Peyer's patch (tissue), 4 donors: ENCODE data around the gene CDON. TPM values are rescaled to one million over a fixed set of nuclear protein-coding genes. Genes with fewer than 3 reads are reported as not detected.

ENCODE experiments used
- DNase-seq, 3 donors: peaks; one replicate each; pipeline ENCODE4 v3.0.0-alpha.2; 2017 to 2019
- H3K27ac ChIP-seq, 4 donors: fragments of 200-600 bp; sonication (generic); one replicate each; pipeline ENCODE4 v1.5.1; 2016 to 2019
- H3K27me3 ChIP-seq, 2 donors: fragments of 200-600 bp; sonication (generic); one replicate each; pipeline ENCODE4 v1.5.1; 2019
- H3K36me3 ChIP-seq, 3 donors: fragments of 200-600 bp; sonication (generic); one replicate each; pipeline ENCODE4 v1.5.1; 2016 to 2019
- H3K4me1 ChIP-seq, 4 donors: fragments of 200-600 bp; sonication (generic); one replicate each; pipeline ENCODE4 v1.5.1; 2016 to 2019
- H3K4me3 ChIP-seq, 4 donors: fragments of 200-600 bp; sonication (generic); 1 replicate in 3 of 4; 2 replicates in 1 of 4; pipeline ENCODE4 v1.5.1; 2016 to 2019; ENCODE audit warnings: mild to moderate bottlenecking in 1 of 4
- H3K9me3 ChIP-seq, 4 donors: fragments of 200-600 bp; sonication (generic); one replicate each; pipeline ENCODE4 v1.5.1; 2016 to 2019; ENCODE audit warnings: mild to moderate bottlenecking in 1 of 4
- POLR2A ChIP-seq, 2 donors: fragments of 450-650 bp; IDR thresholded peaks; one replicate each; pipeline ENCODE4 v1.5.1; 2017; ENCODE audit warnings: antibody characterized with exemption in 2 of 2, mild to moderate bottlenecking in 2 of 2, moderate library complexity in 2 of 2
- total RNA-seq, 4 donors: library from RNA; depleted of rRNA; stranded (reverse); fragments of >200 nt; gene quantifications; one replicate each; pipeline ENCODE4 v1.1.0, GENCODE V29; 2016
- TF ChIP-seq, protein P1 (sequence below), 6 experiments: fragments of 450-650 bp in 4 of 6; fragments of 200-600 bp in 2 of 6; sonication (generic) in 1 of 6; IDR thresholded peaks; one replicate each; pipeline ENCODE4 v1.5.1; 2017 to 2019; ENCODE audit warnings: antibody characterized with exemption in 6 of 6, mild to moderate bottlenecking in 3 of 6, moderate library complexity in 1 of 6

Gene CDON
- total RNA-seq, 4 donors from 2014 or later = 1.9 to 8.0 (median 3.8) TPM

DNA sequence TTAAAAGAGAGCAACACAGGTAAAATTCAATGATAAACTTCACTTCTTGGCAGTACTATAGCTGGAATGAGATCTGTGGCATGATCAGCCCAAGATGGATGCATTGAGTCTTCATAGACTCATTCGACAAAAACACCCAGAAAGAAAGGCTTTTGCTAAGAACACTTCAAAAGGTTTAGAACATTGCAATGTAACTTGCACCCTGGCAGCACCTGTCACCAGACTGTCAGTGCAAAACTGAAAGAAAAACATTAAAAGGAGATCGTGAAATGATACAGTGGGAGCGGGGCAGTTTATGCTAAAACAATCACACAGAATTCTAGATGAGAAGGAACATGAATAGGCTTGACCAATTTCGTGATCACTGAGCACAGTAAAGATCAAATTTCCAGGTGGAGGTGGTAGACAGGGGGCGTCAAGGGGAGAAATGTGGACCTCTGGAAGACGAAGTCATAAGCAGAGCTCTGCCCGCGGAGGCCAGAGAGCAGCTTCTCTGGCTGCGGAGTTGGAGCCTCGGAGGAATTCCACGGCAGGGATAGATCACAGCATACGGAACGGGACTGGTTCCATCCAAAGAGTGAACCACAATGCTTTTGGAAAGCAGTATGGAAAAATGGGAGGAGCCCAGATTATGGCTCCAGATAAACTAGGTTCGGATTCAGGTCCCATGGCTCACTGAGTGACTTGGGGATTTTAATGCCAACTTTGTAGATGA, 104.9 kb downstream of the CDON start:
- Histone ChIP-seq H3K27ac (no peak overlapping the region), H3K4me1 (peaks cover 0 to 5% (median 0%) of the 10 kb centered on the region in 4 donors), H3K27me3 (no peaks in the 10 kb centered on the region), H3K9me3 (no peaks in the 10 kb centered on the region), H3K4me3 (no peak overlapping the region), H3K36me3 (no peaks in the 10 kb centered on the region)
- TF ChIP-seq, protein P1, sequence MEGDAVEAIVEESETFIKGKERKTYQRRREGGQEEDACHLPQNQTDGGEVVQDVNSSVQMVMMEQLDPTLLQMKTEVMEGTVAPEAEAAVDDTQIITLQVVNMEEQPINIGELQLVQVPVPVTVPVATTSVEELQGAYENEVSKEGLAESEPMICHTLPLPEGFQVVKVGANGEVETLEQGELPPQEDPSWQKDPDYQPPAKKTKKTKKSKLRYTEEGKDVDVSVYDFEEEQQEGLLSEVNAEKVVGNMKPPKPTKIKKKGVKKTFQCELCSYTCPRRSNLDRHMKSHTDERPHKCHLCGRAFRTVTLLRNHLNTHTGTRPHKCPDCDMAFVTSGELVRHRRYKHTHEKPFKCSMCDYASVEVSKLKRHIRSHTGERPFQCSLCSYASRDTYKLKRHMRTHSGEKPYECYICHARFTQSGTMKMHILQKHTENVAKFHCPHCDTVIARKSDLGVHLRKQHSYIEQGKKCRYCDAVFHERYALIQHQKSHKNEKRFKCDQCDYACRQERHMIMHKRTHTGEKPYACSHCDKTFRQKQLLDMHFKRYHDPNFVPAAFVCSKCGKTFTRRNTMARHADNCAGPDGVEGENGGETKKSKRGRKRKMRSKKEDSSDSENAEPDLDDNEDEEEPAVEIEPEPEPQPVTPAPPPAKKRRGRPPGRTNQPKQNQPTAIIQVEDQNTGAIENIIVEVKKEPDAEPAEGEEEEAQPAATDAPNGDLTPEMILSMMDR (IDR thresholded peaks at IDR 0.05) = no peak
- no peak for TF ChIP-seq POLR2A (IDR thresholded peaks at IDR 0.05)
- DNase-seq = no peak

- Histone ChIP-seq H3K27ac (no peak overlapping the region), H3K9me3 (no peaks in the 10 kb centered on the region), H3K4me3 (no peak overlapping the region), H3K36me3 (no peaks in the 10 kb centered on the region), H3K27me3 (no peaks in the 10 kb centered on the region), H3K4me1 (peaks cover 0 to 11% (median 0%) of the 10 kb centered on the region in 4 donors)
- TF ChIP-seq, protein P1 (IDR thresholded peaks at IDR 0.05) = no peak
- TF ChIP-seq POLR2A (IDR thresholded peaks at IDR 0.05) = no peak
- DNase-seq = no peak
These were observed 106.1 kb downstream of the CDON start for GRCh38 chr11:125956391-125957134.

DNA sequence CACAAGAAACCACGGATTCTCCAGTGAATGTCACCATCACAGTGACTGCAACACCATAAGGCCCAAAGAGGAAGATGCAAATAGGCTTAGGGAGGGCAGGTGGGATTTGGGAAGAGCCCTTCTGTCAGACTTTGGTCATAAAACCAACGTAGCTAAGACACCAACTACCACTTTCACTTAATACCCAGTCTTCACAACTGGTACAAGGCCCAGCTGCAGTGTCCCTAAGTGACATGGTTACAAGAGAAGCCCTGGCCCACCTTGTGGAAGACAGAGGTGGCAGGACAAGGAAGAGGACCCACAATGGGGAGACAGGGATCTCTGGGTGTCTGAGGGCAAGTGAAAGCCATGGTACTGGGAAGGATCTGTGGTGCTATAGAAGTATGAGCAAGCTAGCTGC, 106.8 kb downstream of the CDON start:
- H3K4me3 ChIP-seq = no peak overlapping the region
- no peak overlapping the region for H3K27ac ChIP-seq
- TF ChIP-seq, protein P1 (IDR thresholded peaks at IDR 0.05) = no peak
- no peak for TF ChIP-seq POLR2A (IDR thresholded peaks at IDR 0.05)
- H3K9me3 ChIP-seq = no peaks in the 10 kb centered on the region
- peaks cover 0 to 15% (median 0%) of the 10 kb centered on the region in 4 donors for H3K4me1 ChIP-seq
- no peak for DNase-seq
- no peaks in the 10 kb centered on the region for H3K27me3 ChIP-seq
- no peaks in the 10 kb centered on the region for H3K36me3 ChIP-seq

GRCh38 chr11:125954945-125955640, 107.6 kb downstream of the CDON start:
- no peaks in the 10 kb centered on the region for H3K27me3 ChIP-seq
- H3K36me3 ChIP-seq = no peaks in the 10 kb centered on the region
- TF ChIP-seq, protein P1 (IDR thresholded peaks at IDR 0.05) = no peak
- no peak for TF ChIP-seq POLR2A (IDR thresholded peaks at IDR 0.05)
- no peak for DNase-seq
- H3K4me1 ChIP-seq = peaks cover 0 to 17% (median 0%) of the 10 kb centered on the region in 4 donors
- no peaks in the 10 kb centered on the region for H3K9me3 ChIP-seq
- no peak overlapping the region for H3K4me3 ChIP-seq
- no peak overlapping the region for H3K27ac ChIP-seq

DNA sequence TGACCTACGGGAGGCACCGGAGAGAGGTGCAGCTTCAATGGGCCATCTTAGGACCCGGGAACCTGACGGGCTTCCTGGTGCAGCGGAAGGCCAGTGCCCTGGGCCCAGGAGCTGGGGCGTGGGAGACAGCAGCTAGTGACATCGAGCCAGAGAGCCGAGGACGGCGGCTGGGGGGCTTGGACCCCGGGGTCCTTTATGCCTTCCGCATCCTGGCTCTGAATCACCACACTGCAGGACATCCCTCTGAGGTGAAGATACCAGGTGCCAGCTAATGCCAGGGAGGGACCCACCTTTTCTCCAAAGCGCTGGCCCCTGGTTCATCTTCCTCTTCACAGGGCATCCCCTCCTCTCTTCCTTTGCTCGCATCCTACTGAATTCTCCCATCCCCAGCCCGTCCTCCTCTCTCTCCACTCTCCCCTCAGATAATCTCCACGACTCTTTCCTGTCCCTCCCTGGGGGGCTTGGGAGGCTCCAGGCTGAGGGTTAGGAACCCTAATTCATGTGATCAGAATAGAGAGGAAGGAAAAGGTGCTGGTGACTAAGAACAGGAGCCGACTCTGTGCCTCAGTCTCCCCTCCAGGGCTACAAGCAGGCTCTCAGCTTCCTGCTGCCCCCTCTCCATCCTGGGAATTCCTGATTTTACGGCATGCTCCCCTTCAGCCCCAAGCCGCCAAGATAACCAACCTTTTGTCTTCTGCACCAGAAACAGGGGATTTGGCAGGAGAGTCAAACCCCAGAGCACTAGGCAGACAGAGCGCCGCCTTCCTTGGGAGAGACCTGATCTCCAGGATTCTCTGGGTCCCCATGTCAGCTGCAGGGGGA, 108.3 kb downstream of the CDON start:
- Histone ChIP-seq H3K4me1 (peaks cover 0 to 17% (median 0%) of the 10 kb centered on the region in 4 donors), H3K27me3 (no peaks in the 10 kb centered on the region), H3K36me3 (no peaks in the 10 kb centered on the region), H3K27ac (no peak overlapping the region), H3K9me3 (no peaks in the 10 kb centered on the region), H3K4me3 (no peak overlapping the region)
- no peak for DNase-seq
- TF ChIP-seq, protein P1 (IDR thresholded peaks at IDR 0.05) = no peak
- TF ChIP-seq POLR2A (IDR thresholded peaks at IDR 0.05) = no peak
